Gastrocnemius medialis (tissue), 4 donors: ENCODE results near the gene EPB41L4B.

Experiments used
- CTCF ChIP-seq, 5 experiments: fragments of 450-650 bp in 3 of 5; fragments of 200-600 bp in 2 of 5; sonication (generic) in 2 of 5; IDR thresholded peaks in 4 of 5; conservative IDR thresholded peaks in 1 of 5; 1 replicate in 4 of 5; 2 replicates in 1 of 5; pipeline ENCODE4 v1.5.1; 2016 to 2019; ENCODE audit warnings: antibody characterized with exemption in 5 of 5, mild to moderate bottlenecking in 3 of 5, moderate library complexity in 3 of 5
- POLR2A ChIP-seq, 2 donors: fragments of 450-650 bp; IDR thresholded peaks; one replicate each; pipeline ENCODE4 v1.6.1; 2017; ENCODE audit warnings: antibody characterized with exemption in 2 of 2, mild to moderate bottlenecking in 2 of 2, moderate library complexity in 2 of 2

GRCh38 chr9:109168170-109168569 is 152.7 kb downstream of the EPB41L4B start:
- TF ChIP-seq CTCF (IDR thresholded peaks at IDR 0.05 in 4 of 5, conservative IDR thresholded peaks at IDR 0.05 in 1 of 5) (no peak), POLR2A (IDR thresholded peaks at IDR 0.05) (no peak)
